ENCODE results near the gene BSPRY.

GRCh38 chr9:113355040-113355596 is 5.8 kb downstream of the BSPRY start:
- TF ChIP-seq CTCF (IDR thresholded peaks at IDR 0.05) (no peak), JUN (CRISPR knock-in tag; IDR thresholded peaks at IDR 0.05) (no peak), IRF1 (CRISPR knock-in tag; IDR thresholded peaks at IDR 0.05) (no peak), ZNF232 (CRISPR knock-in tag; IDR thresholded peaks at IDR 0.05) (no peak), SP1 (CRISPR knock-in tag; conservative IDR thresholded peaks at IDR 0.05) (no peak)

All from WTC11 (cell line).